ENCODE results near the gene FAM222A. TPM values are rescaled to one million over a fixed set of nuclear protein-coding genes. Genes with fewer than 3 reads are reported as not detected.

The FAM222A gene
- total RNA-seq, 1 experiment from 2014 or later = 3.7 TPM

DNA sequence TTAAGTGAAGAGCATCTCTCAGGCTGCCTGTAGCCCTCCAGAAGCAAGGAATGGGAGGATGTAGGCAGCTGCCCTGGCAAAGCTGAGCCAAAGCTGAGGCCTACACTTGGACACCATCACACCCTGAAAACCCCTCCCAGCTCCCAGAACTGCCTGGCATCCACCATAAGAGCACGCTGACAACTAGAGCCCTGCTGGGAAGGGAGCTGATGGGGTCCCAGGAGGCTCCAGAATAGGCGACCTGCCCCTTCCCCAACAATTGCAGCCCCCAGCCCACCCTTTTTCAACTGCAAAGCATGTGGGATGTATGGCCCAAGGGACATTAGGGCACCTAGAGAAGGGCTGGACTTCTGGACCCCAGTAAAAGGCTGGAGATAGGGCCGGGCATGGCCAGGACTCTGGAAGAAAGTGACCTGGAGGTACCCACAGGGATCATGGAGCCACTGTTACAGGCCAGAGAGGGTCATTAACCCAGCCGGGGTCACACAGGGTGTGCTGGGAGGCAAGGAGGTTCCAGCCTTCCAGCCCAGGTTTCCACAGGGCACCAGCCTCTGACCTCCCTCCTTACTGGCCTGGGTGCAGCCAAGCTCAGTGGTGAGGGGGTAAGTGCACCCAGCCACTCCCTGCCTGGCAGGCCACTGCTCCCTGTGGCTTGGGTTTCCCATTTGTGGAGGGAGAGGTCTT, 27.8 kb downstream of the FAM222A start:
- Histone ChIP-seq H3K36me3 (ENCODE audit: control insufficient read depth in 1 of 2, insufficient read depth in 2 of 2, low read length in 2 of 2) (no peaks in the 10 kb centered on the region), H3K9me2 (ENCODE audit: insufficient read depth) (no peaks in the 10 kb centered on the region), H4K20me1 (ENCODE audit: insufficient read depth) (no peaks in the 10 kb centered on the region), H3K9ac (ENCODE audit: low read length) (no peak overlapping the region), H2AFZ (ENCODE audit: low read depth, low read length, poor library complexity, severe bottlenecking) (no peak overlapping the region), H3K79me2 (ENCODE audit: insufficient read depth, low read length) (no peaks in the 10 kb centered on the region), H3K4me3 (replicated peaks in 1 of 2; ENCODE audit: low read depth in 1 of 2, low read length in 2 of 2) (no peak overlapping the region), H3K27me3 (ENCODE audit: insufficient read depth, low read length) (no peaks in the 10 kb centered on the region), H3K4me1 (ENCODE audit: control insufficient read depth in 1 of 2, insufficient read depth in 2 of 2, low read length in 2 of 2) (no peaks in the 10 kb centered on the region), H3K27ac (ENCODE audit: low read depth, low read length) (no peak overlapping the region), H3K9me3 (ENCODE audit: control insufficient read depth in 1 of 2, insufficient read depth in 1 of 2, low read depth in 1 of 2, low read length in 2 of 2) (no peaks in the 10 kb centered on the region), H3K4me2 (ENCODE audit: low read length) (no peak overlapping the region)
- CTCF ChIA-PET = no interaction called here
- DNase-seq (ENCODE audit: low read depth, low spot score) (no peak), ATAC-seq (no peak)
- intact Hi-C loops (cut with micrococcal nuclease) = no loop called here
- no TSS peak for BruUV-seq (replicated peaks)
- TF ChIP-seq, protein P1, sequence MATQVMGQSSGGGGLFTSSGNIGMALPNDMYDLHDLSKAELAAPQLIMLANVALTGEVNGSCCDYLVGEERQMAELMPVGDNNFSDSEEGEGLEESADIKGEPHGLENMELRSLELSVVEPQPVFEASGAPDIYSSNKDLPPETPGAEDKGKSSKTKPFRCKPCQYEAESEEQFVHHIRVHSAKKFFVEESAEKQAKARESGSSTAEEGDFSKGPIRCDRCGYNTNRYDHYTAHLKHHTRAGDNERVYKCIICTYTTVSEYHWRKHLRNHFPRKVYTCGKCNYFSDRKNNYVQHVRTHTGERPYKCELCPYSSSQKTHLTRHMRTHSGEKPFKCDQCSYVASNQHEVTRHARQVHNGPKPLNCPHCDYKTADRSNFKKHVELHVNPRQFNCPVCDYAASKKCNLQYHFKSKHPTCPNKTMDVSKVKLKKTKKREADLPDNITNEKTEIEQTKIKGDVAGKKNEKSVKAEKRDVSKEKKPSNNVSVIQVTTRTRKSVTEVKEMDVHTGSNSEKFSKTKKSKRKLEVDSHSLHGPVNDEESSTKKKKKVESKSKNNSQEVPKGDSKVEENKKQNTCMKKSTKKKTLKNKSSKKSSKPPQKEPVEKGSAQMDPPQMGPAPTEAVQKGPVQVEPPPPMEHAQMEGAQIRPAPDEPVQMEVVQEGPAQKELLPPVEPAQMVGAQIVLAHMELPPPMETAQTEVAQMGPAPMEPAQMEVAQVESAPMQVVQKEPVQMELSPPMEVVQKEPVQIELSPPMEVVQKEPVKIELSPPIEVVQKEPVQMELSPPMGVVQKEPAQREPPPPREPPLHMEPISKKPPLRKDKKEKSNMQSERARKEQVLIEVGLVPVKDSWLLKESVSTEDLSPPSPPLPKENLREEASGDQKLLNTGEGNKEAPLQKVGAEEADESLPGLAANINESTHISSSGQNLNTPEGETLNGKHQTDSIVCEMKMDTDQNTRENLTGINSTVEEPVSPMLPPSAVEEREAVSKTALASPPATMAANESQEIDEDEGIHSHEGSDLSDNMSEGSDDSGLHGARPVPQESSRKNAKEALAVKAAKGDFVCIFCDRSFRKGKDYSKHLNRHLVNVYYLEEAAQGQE (IDR thresholded peaks at IDR 0.05; ENCODE audit: low read depth) = no peak
- TF ChIP-seq TCF7L2 (IDR thresholded peaks at IDR 0.05; ENCODE audit: borderline replicate concordance, extremely low read depth, insufficient read depth, insufficient read length) (no peak), CBX3 (IDR thresholded peaks at IDR 0.05; ENCODE audit: low read depth) (no peak), RAD21 (IDR thresholded peaks at IDR 0.05; ENCODE audit: low read depth) (no peak), CEBPB (IDR thresholded peaks at IDR 0.05; ENCODE audit: low read depth) (no peak)
- TF ChIP-seq, protein P2, sequence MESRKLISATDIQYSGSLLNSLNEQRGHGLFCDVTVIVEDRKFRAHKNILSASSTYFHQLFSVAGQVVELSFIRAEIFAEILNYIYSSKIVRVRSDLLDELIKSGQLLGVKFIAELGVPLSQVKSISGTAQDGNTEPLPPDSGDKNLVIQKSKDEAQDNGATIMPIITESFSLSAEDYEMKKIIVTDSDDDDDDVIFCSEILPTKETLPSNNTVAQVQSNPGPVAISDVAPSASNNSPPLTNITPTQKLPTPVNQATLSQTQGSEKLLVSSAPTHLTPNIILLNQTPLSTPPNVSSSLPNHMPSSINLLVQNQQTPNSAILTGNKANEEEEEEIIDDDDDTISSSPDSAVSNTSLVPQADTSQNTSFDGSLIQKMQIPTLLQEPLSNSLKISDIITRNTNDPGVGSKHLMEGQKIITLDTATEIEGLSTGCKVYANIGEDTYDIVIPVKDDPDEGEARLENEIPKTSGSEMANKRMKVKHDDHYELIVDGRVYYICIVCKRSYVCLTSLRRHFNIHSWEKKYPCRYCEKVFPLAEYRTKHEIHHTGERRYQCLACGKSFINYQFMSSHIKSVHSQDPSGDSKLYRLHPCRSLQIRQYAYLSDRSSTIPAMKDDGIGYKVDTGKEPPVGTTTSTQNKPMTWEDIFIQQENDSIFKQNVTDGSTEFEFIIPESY (IDR thresholded peaks at IDR 0.05; ENCODE audit: extremely low read depth, insufficient replicate concordance, low read length) = no peak
- RAD21 ChIA-PET (ENCODE audit: low non-redundant PET in 1 of 2, low total read pairs in 2 of 2, uncharacterized antibody in 2 of 2, unreplicated experiment in 2 of 2) = no interaction called here
- POLR2A ChIA-PET = no interaction called here
